GM18870 (cell line): ENCODE measurements around the gene LARP4B.
"Not testable (repeated sequence)": the region's sequence is repeated elsewhere in the genome, so short reads cannot be mapped to it uniquely, and the experiment has no call there.

Source experiments
- ATAC-seq: cut with Tn5 transposase; IDR thresholded peaks from one replicate; pipeline ENCODE4 v1.9.1; 2021; ENCODE audit warnings: moderate library complexity; ENCODE audit not compliant: unreplicated experiment

Gene LARP4B

GRCh38 chr10:773562-774161 is 157.8 kb downstream of the LARP4B start:
- no peak for ATAC-seq

- ATAC-seq: no peak
Measured at GRCh38 chr10:772227-772637, 159.3 kb downstream of the LARP4B start.

GRCh38 chr10:771647-772046 is 159.9 kb downstream of the LARP4B start:
- ATAC-seq: no peak

GRCh38 chr10:770975-771374 is 160.5 kb downstream of the LARP4B start:
- ATAC-seq: no peak

GRCh38 chr10:770048-770712 is 161.3 kb downstream of the LARP4B start:
- not testable (repeated sequence) for ATAC-seq

GRCh38 chr10:767794-768193 is 163.7 kb downstream of the LARP4B start:
- ATAC-seq: no peak

GRCh38 chr10:767211-767610 is 164.3 kb downstream of the LARP4B start:
- no peak for ATAC-seq

GRCh38 chr10:761376-761775 is 170.1 kb downstream of the LARP4B start:
- ATAC-seq: no peak

- no peak for ATAC-seq
Measured at GRCh38 chr10:760622-761021, 170.9 kb downstream of the LARP4B start.

- no peak for ATAC-seq
Measured at GRCh38 chr10:759898-760477, 171.5 kb downstream of the LARP4B start.
